Hippocampal formation (tissue), 2 donors: ENCODE measurements around the gene RITA1.
A peak's percentile ranks its signal among the peaks of the same experiment; 100 is the strongest.
"Not testable (repeated sequence)": the region's sequence is repeated elsewhere in the genome, so short reads cannot be mapped to it uniquely, and the experiment has no call there.

Experiments
- DNase-seq, 2 donors: peaks; one replicate each; lab custom pipeline; 2025; lab: John Stamatoyannopoulos, UW

The RITA1 gene

GRCh38 chr12:113185180-113186032, at the start of gene RITA1, which contains the start of gene DDX54:
Gene RITA1, plus strand, starts transcription at chr12:113185721. Its CDS starts 1,026 bp downstream, at chr12:113186747.
Gene DDX54, minus strand, starts transcription at chr12:113185478. Its CDS starts 27 bp downstream, at chr12:113185451.
- peak; percentile 74 to 79 for DNase-seq

GRCh38 chr12:113136128-113136989, 49.2 kb upstream of the RITA1 start:
- peak; percentile 59 to 61 for DNase-seq

GRCh38 chr12:113136990-113137511, 48.5 kb upstream of the RITA1 start:
- no peak for DNase-seq

GRCh38 chr12:113137861-113138783, 47.4 kb upstream of the RITA1 start:
- DNase-seq, result no peak

- no peak for DNase-seq
Observed at GRCh38 chr12:113138826-113139225, 46.7 kb upstream of the RITA1 start.

GRCh38 chr12:113140706-113141105, 44.8 kb upstream of the RITA1 start:
- DNase-seq, result no peak

GRCh38 chr12:113141716-113142115, 43.8 kb upstream of the RITA1 start:
- DNase-seq, result not testable (repeated sequence)

GRCh38 chr12:113142173-113142885, 43.2 kb upstream of the RITA1 start:
- DNase-seq, result peak; percentile 84 to 90

- no peak for DNase-seq
Observed at GRCh38 chr12:113142886-113143332, 42.6 kb upstream of the RITA1 start.

GRCh38 chr12:113143959-113144358, 41.6 kb upstream of the RITA1 start:
- no peak for DNase-seq

- DNase-seq, result no peak
Observed at GRCh38 chr12:113144806-113145205, 40.7 kb upstream of the RITA1 start.

GRCh38 chr12:113145720-113146551, 39.6 kb upstream of the RITA1 start:
- no peak for DNase-seq

- no peak for DNase-seq
Observed at GRCh38 chr12:113146999-113147398, 38.5 kb upstream of the RITA1 start.

GRCh38 chr12:113149361-113150150, 36.0 kb upstream of the RITA1 start, which contains the start of gene CFAP73:
Gene CFAP73, plus strand, starts transcription at chr12:113149724. Its CDS starts 134 bp downstream, at chr12:113149858.
- peak; percentile 54 to 58 for DNase-seq

- DNase-seq, result no peak
Observed at GRCh38 chr12:113151655-113152054, 33.9 kb upstream of the RITA1 start.

GRCh38 chr12:113152196-113152834, 33.2 kb upstream of the RITA1 start:
- no peak for DNase-seq

GRCh38 chr12:113152835-113153814, 32.4 kb upstream of the RITA1 start:
- DNase-seq, result peak; percentile 45 to 71
